ENCODE measurements around the gene MAPKBP1.

MAPKBP1 gene

DNA sequence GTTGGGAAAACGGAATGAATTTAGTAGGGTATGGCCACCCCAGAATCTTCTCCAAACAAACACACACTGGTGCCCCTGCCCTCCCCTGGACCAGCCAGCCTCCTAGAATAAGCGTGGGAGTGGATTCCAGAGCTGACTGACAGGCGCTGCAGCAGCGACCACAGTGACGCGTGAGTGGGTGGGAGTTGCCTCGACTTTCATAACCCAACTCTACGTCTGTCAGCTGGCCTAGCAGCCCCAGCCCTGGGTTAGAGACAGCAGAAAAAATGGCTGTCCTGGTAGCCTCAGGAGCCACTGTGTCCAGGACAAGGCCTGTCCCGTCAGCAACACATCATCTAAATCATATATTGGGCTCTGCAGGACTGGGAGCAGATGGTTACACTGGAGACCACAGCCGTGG lies 74.3 kb downstream of the MAPKBP1 start:
- no peak for DNase-seq (ENCODE audit: low read depth in 2 of 2)

- no peak for DNase-seq (ENCODE audit: low read depth in 2 of 2)
These were observed 74.9 kb downstream of the MAPKBP1 start for GRCh38 chr15:41849204-41849603.

GRCh38 chr15:41849861-41850260 lies 75.6 kb downstream of the MAPKBP1 start:
- DNase-seq (ENCODE audit: low read depth in 2 of 2), result no peak

DNA sequence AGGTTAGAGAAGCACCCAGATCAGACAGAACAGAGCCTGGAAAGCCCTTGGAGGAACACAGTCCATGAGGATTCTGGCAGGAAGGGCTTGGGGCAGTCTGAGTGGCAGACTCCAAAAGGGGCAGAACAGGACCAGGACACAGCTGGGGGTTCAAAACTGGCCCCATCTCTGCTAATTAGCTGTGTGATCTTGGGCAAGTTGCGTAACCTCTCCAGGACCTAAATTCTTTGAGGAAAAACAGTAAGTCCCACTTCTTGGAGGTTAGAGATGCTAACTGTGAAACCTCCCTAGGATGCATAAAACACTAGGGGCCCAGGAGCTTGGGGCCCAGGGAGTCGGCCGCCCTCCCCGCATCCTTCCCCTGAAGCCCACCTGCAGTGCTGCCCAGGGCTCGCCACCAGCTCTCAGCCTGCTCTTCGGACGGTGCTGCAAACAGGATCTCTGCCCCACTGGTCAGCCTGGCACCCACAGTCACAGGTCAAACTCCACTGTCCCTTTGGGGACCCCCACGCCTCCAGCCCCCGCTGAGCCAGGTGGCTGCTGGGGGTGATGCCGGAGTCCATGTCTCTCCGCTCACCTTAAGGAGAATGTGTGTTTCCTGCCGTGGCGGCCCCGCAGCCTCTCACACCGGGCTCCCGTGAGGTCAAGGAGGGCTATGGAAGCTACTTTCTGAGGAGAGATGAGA lies 76.3 kb downstream of the MAPKBP1 start:
- DNase-seq (ENCODE audit: low read depth in 2 of 2), result no peak

- no peak for DNase-seq (ENCODE audit: low read depth in 2 of 2)
These were observed 76.9 kb downstream of the MAPKBP1 start for GRCh38 chr15:41851167-41851523.

DNA sequence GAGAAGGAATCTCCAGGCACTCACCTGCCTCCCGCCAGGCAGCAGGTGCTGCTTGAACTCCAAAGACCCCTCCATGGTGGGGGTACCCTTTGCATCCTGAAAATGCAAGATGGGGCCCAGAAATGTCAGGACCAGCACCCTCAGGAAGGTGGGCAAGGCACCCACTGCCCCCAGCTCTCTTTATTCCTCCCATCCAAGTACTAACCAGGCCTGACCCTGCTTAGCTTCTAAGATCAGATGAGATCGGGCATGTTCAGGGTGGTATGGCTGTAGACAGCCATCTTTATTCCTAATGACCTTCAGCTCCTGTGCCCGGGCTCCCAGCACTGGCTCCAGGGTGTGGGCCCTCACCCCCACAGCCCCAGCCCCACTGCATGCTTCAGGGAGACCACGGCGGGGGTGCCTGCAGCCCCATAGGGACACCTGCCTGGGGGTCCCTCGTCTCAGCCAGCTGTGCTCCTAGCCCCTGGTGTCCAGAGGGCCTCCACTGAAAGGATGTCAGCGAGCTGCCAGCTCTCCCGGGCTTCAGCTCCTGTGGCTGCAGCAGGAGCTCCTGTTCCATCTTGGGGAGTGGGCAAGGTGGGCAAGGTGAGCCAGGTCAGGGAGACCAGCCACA lies 77.6 kb downstream of the MAPKBP1 start:
- no peak for DNase-seq (ENCODE audit: low read depth in 2 of 2)

DNA sequence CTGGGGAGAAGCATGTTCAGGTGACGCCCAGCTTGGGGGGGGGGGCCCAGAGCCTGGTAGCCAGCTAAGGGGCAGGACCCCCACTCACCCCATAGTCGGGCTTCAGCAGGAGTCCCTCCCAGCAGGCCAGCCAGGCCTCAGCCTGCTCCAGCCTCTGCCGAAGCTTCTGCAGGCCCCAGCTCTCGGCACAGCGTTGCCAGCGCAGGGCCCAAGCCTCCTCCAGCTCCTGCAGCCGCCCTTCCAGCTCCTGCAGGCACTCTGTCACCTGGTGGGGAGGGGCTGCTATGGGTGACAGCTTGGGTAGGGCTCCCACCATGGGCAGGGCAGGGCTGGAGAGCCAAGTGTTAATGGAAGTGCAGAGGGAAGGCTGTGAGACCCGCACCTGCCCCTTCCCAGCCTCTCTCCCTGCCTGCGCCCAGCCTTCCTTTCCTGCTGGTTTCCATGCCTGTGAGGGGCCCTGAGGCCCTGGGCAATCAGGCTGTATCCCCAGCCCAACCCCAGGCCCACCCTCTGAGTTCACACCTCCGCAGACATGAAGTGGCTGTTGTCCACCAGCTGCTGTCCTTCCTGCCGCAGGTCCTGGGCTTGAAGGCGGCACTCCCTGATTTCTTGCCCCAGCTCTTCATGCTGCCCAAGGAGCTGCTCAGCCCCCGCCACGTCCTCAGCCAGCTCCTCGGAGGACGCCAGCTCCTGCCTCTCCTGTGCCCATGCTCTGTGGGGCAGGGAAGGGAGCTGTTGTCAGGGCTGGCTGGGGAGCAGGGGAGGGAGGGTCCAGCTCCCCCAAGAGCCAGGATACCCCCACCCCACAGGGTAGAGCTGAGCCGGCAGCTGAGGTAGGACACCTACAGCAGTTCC lies 78.7 kb downstream of the MAPKBP1 start:
- DNase-seq (ENCODE audit: low read depth in 2 of 2), result no peak

DNA sequence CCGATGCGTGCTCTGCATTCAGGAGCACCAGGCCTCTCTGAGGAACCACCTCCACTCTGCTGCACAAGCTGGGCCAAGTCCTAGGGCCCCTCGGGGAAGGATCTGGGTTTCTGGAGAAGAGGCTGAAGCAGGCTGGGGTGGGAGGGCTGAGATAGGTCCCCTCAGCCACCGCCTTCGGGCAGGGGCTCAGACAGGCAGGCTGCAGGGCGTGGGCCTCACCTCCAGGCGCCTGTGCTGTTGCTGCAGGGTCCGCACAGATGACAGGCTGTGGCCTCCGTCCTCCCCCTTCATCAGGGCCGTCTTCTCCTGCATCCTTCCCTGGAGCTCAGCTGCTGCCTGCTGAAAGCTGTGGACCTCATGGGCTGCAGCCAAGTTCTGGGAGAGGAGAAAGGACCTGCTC lies 79.5 kb downstream of the MAPKBP1 start:
- no peak for DNase-seq (ENCODE audit: low read depth in 2 of 2)

DNA sequence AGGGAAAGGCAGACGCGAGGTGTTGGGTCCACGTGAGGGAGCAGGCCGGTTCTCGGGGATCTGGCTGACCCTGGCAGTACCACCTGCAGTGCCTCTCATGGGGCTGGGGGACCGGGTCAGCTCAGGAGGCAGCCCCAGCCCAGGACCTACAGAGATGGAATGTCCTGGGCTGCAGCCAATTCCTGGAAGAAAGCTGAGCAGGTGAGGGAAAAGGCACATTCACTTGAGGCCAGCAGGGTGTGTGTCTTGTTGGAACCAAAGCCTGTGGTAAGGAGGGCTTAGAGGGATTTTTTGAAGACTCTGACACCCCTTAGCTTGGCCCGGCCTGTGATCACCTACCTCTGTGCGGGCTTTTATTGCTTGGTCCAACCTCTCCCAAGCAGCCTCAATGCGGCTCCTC lies 80.2 kb downstream of the MAPKBP1 start:
- no peak for DNase-seq (ENCODE audit: low read depth in 2 of 2)

- no peak for DNase-seq (ENCODE audit: low read depth in 2 of 2)
These were observed 81.1 kb downstream of the MAPKBP1 start for GRCh38 chr15:41855261-41855961.

GRCh38 chr15:41856262-41856661 lies 82.0 kb downstream of the MAPKBP1 start:
- no peak for DNase-seq (ENCODE audit: low read depth in 2 of 2)

GRCh38 chr15:41856716-41857115 lies 82.4 kb downstream of the MAPKBP1 start:
- DNase-seq (ENCODE audit: low read depth in 2 of 2), result no peak

- DNase-seq (ENCODE audit: low read depth in 2 of 2), result no peak
These were observed 83.0 kb downstream of the MAPKBP1 start for GRCh38 chr15:41857316-41857715.

DNA sequence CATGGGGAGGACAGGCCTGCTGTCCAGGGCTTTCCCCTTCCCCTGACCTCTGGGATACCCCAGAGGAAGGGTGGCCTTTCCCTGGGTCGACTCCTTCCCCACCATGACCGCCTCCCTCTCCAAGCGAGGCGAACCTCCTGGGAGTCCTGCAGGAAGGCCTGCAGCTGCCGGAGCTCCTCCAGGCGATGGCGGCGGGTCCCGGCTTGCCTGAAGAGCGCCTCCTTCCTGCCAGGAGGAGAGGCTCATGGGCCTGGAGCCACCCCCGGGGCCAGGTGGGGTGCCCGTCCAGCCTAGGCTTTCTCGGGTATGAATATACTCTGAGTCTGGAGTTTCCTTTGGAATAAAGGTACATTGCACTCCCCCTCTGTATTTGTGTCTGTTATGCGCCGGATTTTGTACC lies 84.5 kb downstream of the MAPKBP1 start:
- DNase-seq (ENCODE audit: low read depth in 2 of 2), result no peak

DNA sequence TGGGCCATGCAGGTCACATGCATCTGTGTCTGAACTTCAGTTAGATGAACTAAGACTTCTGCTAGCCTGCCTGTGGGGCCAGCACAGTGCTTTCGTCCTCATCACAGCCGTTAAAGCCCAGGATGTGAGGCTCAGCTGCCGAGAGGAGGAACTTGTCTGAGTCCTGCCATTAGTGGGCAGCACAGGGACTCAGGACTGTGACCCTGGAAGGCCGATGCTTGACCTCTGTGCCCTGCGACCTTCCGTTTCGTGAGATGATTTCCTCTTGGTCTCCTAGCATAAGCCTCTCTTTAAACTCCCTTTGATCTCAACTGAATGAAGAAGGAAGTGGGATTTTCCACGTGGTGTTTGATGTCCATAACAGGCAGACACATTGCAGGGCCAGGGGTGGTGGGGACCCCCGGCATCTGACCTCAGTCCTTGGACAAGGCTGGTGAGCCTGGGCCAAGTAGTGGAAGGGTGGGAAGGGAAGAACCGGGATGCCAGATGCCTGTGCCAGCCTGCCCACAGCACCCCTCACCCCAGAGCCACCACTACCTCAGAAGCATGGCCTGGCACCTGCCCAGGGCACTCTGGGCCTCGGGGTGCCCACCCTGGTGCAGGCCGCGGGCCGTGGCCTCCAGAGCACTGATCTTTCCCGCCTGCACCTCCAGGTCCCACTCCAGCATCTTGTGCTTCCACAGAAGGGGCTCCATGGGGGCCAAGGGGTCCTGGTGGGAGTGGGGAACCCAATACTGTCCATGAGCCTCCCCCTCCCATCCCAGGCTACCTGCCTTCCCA lies 86.0 kb downstream of the MAPKBP1 start:
- no peak for DNase-seq (ENCODE audit: low read depth in 2 of 2)

DNA sequence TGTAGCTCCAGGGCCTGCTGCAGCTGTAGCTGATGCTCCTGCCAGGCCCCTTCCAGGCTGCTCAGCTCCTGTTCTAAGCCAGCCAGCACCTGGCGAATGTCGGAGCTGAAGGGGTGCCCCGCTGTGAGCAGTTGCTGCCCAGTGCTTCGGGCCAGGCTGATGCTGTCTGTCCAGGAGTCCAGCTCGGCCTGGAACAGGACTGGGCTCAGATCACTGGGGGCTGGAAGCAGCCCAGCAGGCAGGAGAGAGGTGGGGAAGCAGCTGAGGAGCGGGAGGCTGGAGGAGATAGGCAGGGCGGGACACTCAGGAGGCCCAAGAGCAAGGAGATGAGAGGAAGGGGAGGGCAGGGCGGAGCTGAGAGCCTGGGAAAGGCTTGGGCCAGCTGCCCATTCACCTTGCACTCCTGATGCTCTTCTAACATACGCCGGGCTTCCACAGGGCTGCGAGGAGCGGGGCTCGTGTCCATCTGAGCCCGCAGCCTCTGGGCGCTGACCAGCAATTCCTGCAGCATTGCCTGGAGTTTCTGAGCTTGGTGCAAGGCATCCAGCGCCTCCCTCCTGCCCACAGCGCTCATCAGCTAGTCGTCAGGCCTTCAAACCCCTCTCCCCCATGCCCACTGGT lies 87.6 kb downstream of the MAPKBP1 start:
- no peak for DNase-seq (ENCODE audit: low read depth in 2 of 2)

DNA sequence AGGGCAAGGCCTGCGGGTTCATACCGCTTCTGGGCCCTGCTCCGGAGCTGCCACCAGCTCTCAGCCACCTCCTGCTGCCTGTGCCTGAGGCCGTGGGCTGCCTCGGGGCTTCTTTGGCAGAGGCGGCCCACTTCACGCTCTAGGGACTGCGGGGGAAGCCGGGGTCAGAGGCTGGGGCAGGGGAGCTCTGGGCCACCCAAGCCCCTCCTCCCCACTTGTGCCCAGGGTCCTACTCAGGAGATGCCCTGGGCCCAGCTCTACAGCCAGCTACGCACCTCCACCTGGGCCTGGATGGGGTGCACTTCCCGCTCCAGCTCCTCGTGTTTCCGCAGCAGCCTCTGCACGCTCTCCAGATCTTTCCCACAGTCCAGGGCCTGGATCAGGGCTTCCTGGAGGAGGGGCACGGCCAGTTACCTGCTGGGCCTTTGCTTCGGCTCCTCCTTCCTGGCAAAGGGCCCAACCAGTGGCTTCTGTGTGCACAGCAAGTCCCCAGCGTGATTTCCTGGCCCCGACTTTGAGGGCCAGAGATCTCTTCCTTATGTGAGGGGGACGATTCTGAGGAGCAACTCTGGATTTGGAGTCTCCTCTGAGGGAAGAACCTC lies 88.3 kb downstream of the MAPKBP1 start:
- DNase-seq (ENCODE audit: low read depth in 2 of 2), result no peak

- DNase-seq (ENCODE audit: low read depth in 2 of 2), result no peak
These were observed 91.3 kb downstream of the MAPKBP1 start for GRCh38 chr15:41865490-41866055.

DNA sequence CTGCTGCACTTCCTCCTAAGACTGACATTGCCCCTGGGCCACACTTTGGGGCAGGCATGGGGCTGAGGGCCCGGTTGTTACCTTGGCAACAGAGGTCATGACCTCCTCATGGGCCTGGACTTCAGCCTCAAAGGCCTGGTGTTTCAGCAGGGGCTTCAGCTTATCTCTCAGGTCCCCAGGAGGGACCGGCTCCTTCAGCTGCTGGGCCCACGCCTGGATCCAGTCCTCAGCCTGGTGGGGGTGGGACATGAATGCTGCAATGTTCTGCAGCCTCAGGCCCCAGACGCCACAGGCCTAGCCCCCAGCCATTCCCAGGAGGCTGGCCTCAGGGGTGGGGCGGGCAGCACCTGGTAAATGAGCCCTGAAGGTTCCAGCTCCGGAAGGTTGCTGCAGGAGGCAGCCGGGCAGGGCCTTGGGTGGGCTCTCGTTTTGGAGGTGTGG lies 92.0 kb downstream of the MAPKBP1 start:
- no peak for DNase-seq (ENCODE audit: low read depth in 2 of 2)

- no peak for DNase-seq (ENCODE audit: low read depth in 2 of 2)
These were observed 92.7 kb downstream of the MAPKBP1 start for GRCh38 chr15:41866872-41867579.
